Activated naive CD4-positive, alpha-beta T cell treated with anti-CD3 and anti-CD28 coated beads for 36 hours (primary cell): Measurements from ENCODE around the gene PCDHB16. TPM values are rescaled to one million over a fixed set of nuclear protein-coding genes. Genes with fewer than 3 reads are reported as not detected.
"Not testable (repeated sequence)": the region's sequence is repeated elsewhere in the genome, so short reads cannot be mapped to it uniquely, and the experiment has no call there.

ENCODE experiments used
- CTCF ChIA-PET: fragments of 350-600 bp; sonication (Branson Sonifier 250); formaldehyde crosslinking; loops from one replicate; lab custom pipeline; 2021; ENCODE audit warnings: antibody characterized with exemption; lab: Charles Lee
- DNase-seq: peaks from one replicate; pipeline ENCODE4 v3.0.0-alpha.2; 2020
- H3K27ac Mint-ChIP-seq: one replicate; pipeline ENCODE4 v1.8.0; 2021; ENCODE audit warnings: mild to moderate bottlenecking, mixed read lengths
- H3K27me3 Mint-ChIP-seq: one replicate; pipeline ENCODE4 v1.8.0; 2021; ENCODE audit warnings: low read depth, mixed read lengths
- H3K36me3 Mint-ChIP-seq: one replicate; pipeline ENCODE4 v1.8.0; 2021; ENCODE audit warnings: low read depth, mixed read lengths
- H3K4me1 Mint-ChIP-seq: one replicate; pipeline ENCODE4 v1.8.0; 2021; ENCODE audit warnings: low read depth, mixed read lengths
- H3K4me3 Mint-ChIP-seq: one replicate; pipeline ENCODE4 v1.8.0; 2021; ENCODE audit warnings: mild to moderate bottlenecking, moderate library complexity, mixed read lengths
- H3K9me3 Mint-ChIP-seq: one replicate; pipeline ENCODE4 v1.8.0; 2021; ENCODE audit warnings: mixed read lengths
- intact Hi-C: fragments of 100-400 bp; cut with micrococcal nuclease; formaldehyde crosslinking; loops from one replicate; pipeline ENCODE4 v1.15.1; 2023
- total RNA-seq, 2 experiments: library from RNA; stranded (reverse); gene quantifications; one replicate each; pipeline ENCODE4 v1.2.3, GENCODE V29; 2021

PCDHB16 gene
- total RNA-seq, 2 experiments from 2014 or later, result not detected

- H3K27ac Mint-ChIP-seq, H3K4me3 Mint-ChIP-seq, DNase-seq, H3K4me1 Mint-ChIP-seq, CTCF ChIA-PET: not testable (repeated sequence)
- intact Hi-C loops, result loop anchor here (10.0 kb wide), 1 partner anchor 366 kb away; no protein-coding TSS in a partner anchor
- Mint-ChIP-seq H3K36me3 (peaks cover 14% of the 10 kb centered on the region), H3K9me3 (peaks cover 16% of the 10 kb centered on the region), H3K27me3 (peaks cover 34% of the 10 kb centered on the region)
Observed at GRCh38 chr5:141188682-141189081, 6.5 kb downstream of the PCDHB16 start.

GRCh38 chr5:141189131-141189530, 6.9 kb downstream of the PCDHB16 start:
- H3K4me1 Mint-ChIP-seq, CTCF ChIA-PET, H3K4me3 Mint-ChIP-seq, H3K27ac Mint-ChIP-seq, DNase-seq: not testable (repeated sequence)
- intact Hi-C loops, result loop anchor here (10.0 kb wide), 1 partner anchor 366 kb away; no protein-coding TSS in a partner anchor
- peaks cover 14% of the 10 kb centered on the region for H3K36me3 Mint-ChIP-seq
- peaks cover 34% of the 10 kb centered on the region for H3K27me3 Mint-ChIP-seq
- peaks cover 16% of the 10 kb centered on the region for H3K9me3 Mint-ChIP-seq

GRCh38 chr5:141192110-141192725, 10.0 kb downstream of the PCDHB16 start, which contains the start of gene PCDHB10:
Gene PCDHB10 (plus strand): TSS chr5:141192353. CDS start chr5:141192553, 200 bp downstream.
- intact Hi-C loops, result no loop called here
- H3K27me3 Mint-ChIP-seq, result peaks cover 27% of the 10 kb centered on the region

GRCh38 chr5:141194332-141194731, 12.1 kb downstream of the PCDHB16 start:
- CTCF ChIA-PET, intact Hi-C loops, H3K4me3 Mint-ChIP-seq, DNase-seq, H3K4me1 Mint-ChIP-seq, H3K27ac Mint-ChIP-seq: not testable (repeated sequence)
- H3K27me3 Mint-ChIP-seq, result peaks cover 28% of the 10 kb centered on the region
- H3K9me3 Mint-ChIP-seq, result peaks cover 27% of the 10 kb centered on the region
- peaks cover 12% of the 10 kb centered on the region for H3K36me3 Mint-ChIP-seq

More at GRCh38 chr5:141192110-141192725, 10.0 kb downstream of the PCDHB16 start, which contains the start of gene PCDHB10:
- DNase-seq, result peak; percentile 63
- Mint-ChIP-seq H3K4me1 (no peaks in the 10 kb centered on the region), H3K9me3 (peaks cover 23% of the 10 kb centered on the region), H3K27ac (no peak within 1 kb of the TSS), H3K36me3 (peaks cover 17% of the 10 kb centered on the region), H3K4me3 (no peak within 1 kb of the TSS)
- CTCF ChIA-PET, result interaction anchor here (0.7 to 1.2 kb wide), 2 partner anchors 32 to 372 kb away, joined by 3 to 4 read pairs; partner anchors contain the start of gene PCDHB14

- intact Hi-C loops, result no loop called here
- no peak for DNase-seq
- H3K9me3 Mint-ChIP-seq, result peaks cover 30% of the 10 kb centered on the region
- H3K4me1 Mint-ChIP-seq, result peaks cover 1% of the 10 kb centered on the region
- CTCF ChIA-PET, result interaction anchor here (0.6 to 2.8 kb wide), 3 partner anchors 10 to 316 kb away, joined by 3 to 12 read pairs (median 3); partner anchors contain the start of genes PCDHB9 and PCDHGA9
- H3K27ac Mint-ChIP-seq, result no peak overlapping the region
- H3K36me3 Mint-ChIP-seq, result peaks cover 14% of the 10 kb centered on the region
- peaks cover 41% of the 10 kb centered on the region for H3K27me3 Mint-ChIP-seq
- no peak overlapping the region for H3K4me3 Mint-ChIP-seq
Observed at GRCh38 chr5:141196363-141196762, 14.2 kb downstream of the PCDHB16 start.

GRCh38 chr5:141199359-141200235, 17.4 kb downstream of the PCDHB16 start, which contains the start of gene PCDHB11:
Gene PCDHB11 (plus strand): TSS chr5:141199627. CDS start chr5:141199775, 148 bp downstream.
- Mint-ChIP-seq H3K27me3 (peaks cover 32% of the 10 kb centered on the region), H3K27ac (no peak within 1 kb of the TSS), H3K36me3 (peaks cover 6% of the 10 kb centered on the region), H3K4me3 (no peak within 1 kb of the TSS), H3K4me1 (peaks cover 1% of the 10 kb centered on the region), H3K9me3 (peaks cover 28% of the 10 kb centered on the region)
- CTCF ChIA-PET, result interaction anchor here (0.6 to 1.1 kb wide), 2 partner anchors 14 to 148 kb away, joined by 3 to 4 read pairs; partner anchors contain the start of gene PCDHB13
- intact Hi-C loops, result no loop called here
- peak; percentile 11 for DNase-seq

GRCh38 chr5:141201126-141201525, 18.9 kb downstream of the PCDHB16 start:
- CTCF ChIA-PET, H3K27ac Mint-ChIP-seq, DNase-seq, H3K4me3 Mint-ChIP-seq, intact Hi-C loops, H3K4me1 Mint-ChIP-seq, H3K36me3 Mint-ChIP-seq: not testable (repeated sequence)
- Mint-ChIP-seq H3K9me3 (peaks cover 26% of the 10 kb centered on the region), H3K27me3 (peaks cover 32% of the 10 kb centered on the region)

GRCh38 chr5:141201646-141202045, 19.5 kb downstream of the PCDHB16 start:
- H3K4me3 Mint-ChIP-seq, DNase-seq, H3K36me3 Mint-ChIP-seq, H3K4me1 Mint-ChIP-seq, H3K27ac Mint-ChIP-seq, intact Hi-C loops: not testable (repeated sequence)
- CTCF ChIA-PET, result interaction anchor here (1.0 kb wide), 1 partner anchor 16 kb away, joined by 4 read pairs; no protein-coding TSS in a partner anchor
- Mint-ChIP-seq H3K9me3 (peaks cover 21% of the 10 kb centered on the region), H3K27me3 (peaks cover 35% of the 10 kb centered on the region)

GRCh38 chr5:141208478-141208877, 26.3 kb downstream of the PCDHB16 start, which contains the start of gene PCDHB12:
Gene PCDHB12 (plus strand): TSS chr5:141208719. CDS start chr5:141208908, 189 bp downstream.
- Mint-ChIP-seq H3K4me1 (no peaks in the 10 kb centered on the region), H3K4me3 (no peak within 1 kb of the TSS), H3K9me3 (peaks cover 2% of the 10 kb centered on the region), H3K27me3 (peaks cover 47% of the 10 kb centered on the region), H3K27ac (no peak within 1 kb of the TSS), H3K36me3 (peaks cover 7% of the 10 kb centered on the region)
- CTCF ChIA-PET, result interaction anchor here (0.8 kb wide), 1 partner anchor 20 kb away, joined by 3 read pairs; no protein-coding TSS in a partner anchor
- intact Hi-C loops, result no loop called here
- peak; percentile 13 for DNase-seq

- Mint-ChIP-seq H3K36me3 (peaks cover 13% of the 10 kb centered on the region), H3K27me3 (peaks cover 62% of the 10 kb centered on the region), H3K9me3 (peaks cover 11% of the 10 kb centered on the region)
- H3K27ac Mint-ChIP-seq, H3K4me1 Mint-ChIP-seq, CTCF ChIA-PET, H3K4me3 Mint-ChIP-seq, DNase-seq: not testable (repeated sequence)
- intact Hi-C loops, result loop anchor here (10.0 kb wide), 1 partner anchor 165 kb away; the partner anchor contains the start of genes PCDHGA6 and PCDHGB3
Observed at GRCh38 chr5:141210281-141210680, 28.1 kb downstream of the PCDHB16 start.

GRCh38 chr5:141210849-141211248, 28.7 kb downstream of the PCDHB16 start:
- CTCF ChIA-PET, result not testable (repeated sequence)

More at GRCh38 chr5:141210849-141211248, 28.7 kb downstream of the PCDHB16 start:
- H3K4me3 Mint-ChIP-seq, H3K4me1 Mint-ChIP-seq, DNase-seq, H3K27ac Mint-ChIP-seq: not testable (repeated sequence)
- peaks cover 15% of the 10 kb centered on the region for H3K36me3 Mint-ChIP-seq
- intact Hi-C loops, result loop anchor here (10.0 kb wide), 1 partner anchor 164 kb away; the partner anchor contains the start of genes PCDHGA6 and PCDHGB3
- H3K9me3 Mint-ChIP-seq, result peaks cover 13% of the 10 kb centered on the region
- peaks cover 64% of the 10 kb centered on the region for H3K27me3 Mint-ChIP-seq
